Activated CD8-positive, alpha-beta T cell treated with anti-CD3 and anti-CD28 coated beads for 36 hours (primary cell): ENCODE data around the gene RHOT1. TPM values are rescaled to one million over a fixed set of nuclear protein-coding genes. Genes with fewer than 3 reads are reported as not detected.

Experiments used
- ATAC-seq: fragments of 200-7000 bp; cut with Tn5 transposase; one replicate; pipeline ENCODE4 v1.10.0; 2021; ENCODE audit warnings: mild to moderate bottlenecking, moderate library complexity
- CTCF ChIA-PET: fragments of 350-600 bp; sonication (Branson Sonifier 250); formaldehyde crosslinking; loops from one replicate; lab custom pipeline; 2021; ENCODE audit warnings: antibody characterized with exemption; lab: Charles Lee
- POLR2A ChIA-PET: fragments of 350-600 bp; sonication (Branson Sonifier 250); formaldehyde crosslinking; loops from one replicate; lab custom pipeline; 2021; ENCODE audit warnings: antibody characterized with exemption; lab: Charles Lee
- DNase-seq: peaks from one replicate; pipeline ENCODE4 v3.0.0-alpha.2; 2020
- H3K27ac Mint-ChIP-seq: one replicate; pipeline ENCODE4 v1.8.0; 2021; ENCODE audit warnings: mild to moderate bottlenecking, mixed read lengths
- H3K27me3 Mint-ChIP-seq: one replicate; pipeline ENCODE4 v1.8.0; 2021; ENCODE audit warnings: mixed read lengths
- H3K36me3 Mint-ChIP-seq: one replicate; pipeline ENCODE4 v1.8.0; 2021; ENCODE audit warnings: low read depth, mixed read lengths
- H3K4me1 Mint-ChIP-seq: one replicate; pipeline ENCODE4 v1.8.0; 2021; ENCODE audit warnings: low read depth, mixed read lengths
- H3K4me3 Mint-ChIP-seq: one replicate; pipeline ENCODE4 v1.8.0; 2021; ENCODE audit warnings: mild to moderate bottlenecking, moderate library complexity, mixed read lengths
- H3K9me3 Mint-ChIP-seq: one replicate; pipeline ENCODE4 v1.8.0; 2021; ENCODE audit warnings: mixed read lengths
- CTCF ChIP-seq: fragments of 200-600 bp; IDR thresholded peaks from one replicate; pipeline ENCODE4 v1.8.0; 2022; ENCODE audit warnings: antibody characterized with exemption, mild to moderate bottlenecking
- intact Hi-C: fragments of 100-400 bp; cut with micrococcal nuclease; formaldehyde crosslinking; loops from one replicate; pipeline ENCODE4 v1.10.0; 2022
- total RNA-seq, 2 experiments: library from RNA; stranded (reverse); gene quantifications; one replicate each; pipeline ENCODE4 v1.2.3, GENCODE V29; 2021

The RHOT1 gene
- total RNA-seq, 2 experiments from 2014 or later: 25.8 to 27.2 TPM

GRCh38 chr17:32197987-32198386, 55.7 kb downstream of the RHOT1 start:
- CTCF ChIA-PET: interaction anchor here (1.3 kb wide), 1 partner anchor 121 kb away, joined by 4 read pairs; no protein-coding TSS in a partner anchor
- H3K9me3 Mint-ChIP-seq: no peaks in the 10 kb centered on the region
- POLR2A ChIA-PET: no interaction called here
- DNase-seq (no peak), ATAC-seq (no peak)
- H3K4me1 Mint-ChIP-seq: peaks cover 2% of the 10 kb centered on the region
- H3K27ac Mint-ChIP-seq: no peak overlapping the region
- H3K4me3 Mint-ChIP-seq: no peak overlapping the region
- TF ChIP-seq CTCF: no peak
- H3K36me3 Mint-ChIP-seq: peaks cover 32% of the 10 kb centered on the region
- no peaks in the 10 kb centered on the region for H3K27me3 Mint-ChIP-seq
- intact Hi-C loops: no loop called here

DNA sequence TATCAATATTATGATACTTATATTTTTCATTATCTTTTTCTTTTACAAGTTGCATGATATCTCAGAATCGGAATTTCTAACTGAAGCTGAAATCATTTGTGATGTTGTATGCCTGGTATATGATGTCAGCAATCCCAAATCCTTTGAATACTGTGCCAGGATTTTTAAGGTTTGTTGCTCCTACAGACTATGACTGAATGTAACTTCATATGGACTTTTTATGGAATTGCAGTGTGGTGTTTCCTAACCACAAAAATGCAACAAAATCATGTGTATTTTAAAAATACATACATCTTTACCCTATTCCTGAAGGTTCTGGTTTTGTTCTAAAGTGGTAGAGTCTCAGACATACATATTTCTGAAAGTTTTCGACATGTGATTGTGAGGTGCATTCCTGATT, 64.6 kb downstream of the RHOT1 start:
- ChIA-PET POLR2A (interaction anchor here (0.7 to 0.9 kb wide), 2 partner anchors 56 to 200 kb away, joined by 3 read pairs; no protein-coding TSS in a partner anchor), CTCF (interaction anchor here (1.0 kb wide), 1 partner anchor 10 kb away, joined by 4 read pairs; no protein-coding TSS in a partner anchor)
- Mint-ChIP-seq H3K27me3 (no peaks in the 10 kb centered on the region), H3K4me1 (no peaks in the 10 kb centered on the region), H3K36me3 (peaks cover 24% of the 10 kb centered on the region), H3K4me3 (no peak overlapping the region), H3K9me3 (no peaks in the 10 kb centered on the region), H3K27ac (no peak overlapping the region)
- DNase-seq (no peak), ATAC-seq (no peak)
- intact Hi-C loops: no loop called here
- TF ChIP-seq CTCF: no peak

GRCh38 chr17:32208436-32208835, 66.1 kb downstream of the RHOT1 start:
- ChIA-PET CTCF (no interaction called here), POLR2A (no interaction called here)
- peaks cover 20% of the 10 kb centered on the region for H3K36me3 Mint-ChIP-seq
- no peak overlapping the region for H3K27ac Mint-ChIP-seq
- H3K4me1 Mint-ChIP-seq: no peaks in the 10 kb centered on the region
- DNase-seq: no peak
- intact Hi-C loops: no loop called here
- H3K4me3 Mint-ChIP-seq: no peak overlapping the region
- no peaks in the 10 kb centered on the region for H3K9me3 Mint-ChIP-seq
- TF ChIP-seq CTCF: no peak
- H3K27me3 Mint-ChIP-seq: no peaks in the 10 kb centered on the region
- ATAC-seq: no peak

GRCh38 chr17:32209608-32210007, 67.3 kb downstream of the RHOT1 start:
- ChIA-PET POLR2A (no interaction called here), CTCF (no interaction called here)
- H3K4me3 Mint-ChIP-seq: no peak overlapping the region
- peaks cover 22% of the 10 kb centered on the region for H3K36me3 Mint-ChIP-seq
- no peaks in the 10 kb centered on the region for H3K4me1 Mint-ChIP-seq
- H3K27me3 Mint-ChIP-seq: no peaks in the 10 kb centered on the region
- intact Hi-C loops: no loop called here
- ATAC-seq (no peak), DNase-seq (no peak)
- no peak overlapping the region for H3K27ac Mint-ChIP-seq
- no peaks in the 10 kb centered on the region for H3K9me3 Mint-ChIP-seq
- no peak for TF ChIP-seq CTCF

- DNase-seq (no peak), ATAC-seq (no peak)
- no peak overlapping the region for H3K27ac Mint-ChIP-seq
- ChIA-PET CTCF (interaction anchor here (1.0 kb wide), 1 partner anchor 22 kb away, joined by 3 read pairs; no protein-coding TSS in a partner anchor), POLR2A (no interaction called here)
- no peak for TF ChIP-seq CTCF
- peaks cover 2% of the 10 kb centered on the region for H3K4me1 Mint-ChIP-seq
- H3K9me3 Mint-ChIP-seq: no peaks in the 10 kb centered on the region
- no peak overlapping the region for H3K4me3 Mint-ChIP-seq
- H3K36me3 Mint-ChIP-seq: peaks cover 17% of the 10 kb centered on the region
- no peaks in the 10 kb centered on the region for H3K27me3 Mint-ChIP-seq
- intact Hi-C loops: no loop called here
Observed at GRCh38 chr17:32211671-32212070, 69.4 kb downstream of the RHOT1 start.
